ENCODE results near the gene PATL1. TPM values are rescaled to one million over a fixed set of nuclear protein-coding genes. Genes with fewer than 3 reads are reported as not detected.

PATL1 gene
- total RNA-seq, 2 donors from 2014 or later: 57.6 to 81.1 TPM

DNA sequence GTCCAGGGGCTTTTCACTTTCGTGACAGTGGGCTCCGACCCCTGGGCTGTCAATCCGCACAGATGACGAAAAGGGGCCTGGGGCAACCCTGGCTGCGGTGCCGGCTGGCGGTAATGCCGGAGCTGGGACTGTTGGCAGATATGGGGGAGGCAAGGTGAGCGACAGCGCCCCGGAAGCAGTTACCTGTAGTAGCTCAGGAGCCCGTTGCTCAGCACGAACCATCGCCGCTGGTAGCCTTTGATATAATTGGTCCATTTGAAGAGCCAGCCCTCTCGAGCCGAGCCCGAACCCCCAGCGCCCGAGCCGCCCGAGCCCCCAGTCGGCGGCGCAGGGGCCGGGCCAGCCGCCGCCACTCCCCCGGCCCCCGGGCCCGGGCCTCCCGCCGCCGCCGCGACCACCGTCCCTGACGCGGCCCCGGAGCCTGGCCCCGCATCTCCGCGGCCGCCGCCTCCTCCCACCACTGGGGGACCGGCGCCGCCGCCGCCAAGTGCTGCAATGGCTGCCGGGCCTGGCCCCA, 53.7 kb downstream of the PATL1 start:
- H3K4me3 Mint-ChIP-seq: peak overlapping the region; percentile 99
- peaks cover 52% of the 10 kb centered on the region for H3K36me3 Mint-ChIP-seq (ENCODE audit: low read depth)
- peaks cover 31% of the 10 kb centered on the region for H3K4me1 Mint-ChIP-seq
- no peaks in the 10 kb centered on the region for H3K9me3 Mint-ChIP-seq
- no peak for ATAC-seq (replicated peaks)
- H3K27ac Mint-ChIP-seq: peak overlapping the region; percentile 96
- no peaks in the 10 kb centered on the region for H3K27me3 Mint-ChIP-seq

DNA sequence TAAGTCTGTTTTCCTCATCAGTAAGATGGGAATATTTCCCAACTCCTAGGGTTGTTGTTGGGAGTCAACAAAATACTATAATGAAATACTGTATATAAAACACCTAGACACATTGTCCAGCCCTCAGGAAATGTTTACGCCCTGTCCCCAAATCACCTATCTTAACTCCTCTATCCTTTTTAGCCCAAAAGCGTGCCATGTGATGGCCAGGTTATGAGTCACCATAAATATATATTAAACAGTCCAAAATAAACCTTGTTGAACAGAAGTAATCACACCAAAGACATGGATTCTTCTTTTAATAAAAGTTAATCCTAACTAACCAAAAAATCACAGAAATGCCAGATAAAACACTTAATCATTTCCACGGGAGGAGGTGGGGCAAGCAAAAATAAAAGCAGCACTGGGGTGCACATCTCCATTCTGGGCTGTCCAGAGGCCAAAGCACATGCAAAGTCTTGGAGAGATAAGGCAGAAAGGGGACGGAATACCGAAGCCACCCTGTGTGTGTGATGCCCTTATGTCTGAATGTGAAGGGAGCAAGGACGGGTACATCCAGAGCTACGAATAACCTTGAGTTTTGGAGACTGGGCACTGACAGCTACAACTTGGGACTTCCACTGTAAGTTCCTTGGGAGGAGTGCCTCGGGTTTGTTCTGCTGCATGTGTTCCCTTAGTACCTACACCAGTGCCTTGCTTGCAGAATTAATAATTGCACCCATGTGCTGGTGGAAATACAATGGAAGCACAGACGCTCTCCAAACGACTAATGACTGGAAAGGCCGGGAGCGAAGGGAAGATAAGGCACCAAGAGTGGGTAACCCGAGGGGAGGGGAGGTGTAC, 54.3 kb downstream of the PATL1 start:
- peak overlapping the region; percentile 96 for H3K27ac Mint-ChIP-seq
- no peaks in the 10 kb centered on the region for H3K27me3 Mint-ChIP-seq
- no peaks in the 10 kb centered on the region for H3K9me3 Mint-ChIP-seq
- H3K36me3 Mint-ChIP-seq (ENCODE audit: low read depth): peaks cover 59% of the 10 kb centered on the region
- H3K4me3 Mint-ChIP-seq: peak overlapping the region; percentile 99
- peaks cover 31% of the 10 kb centered on the region for H3K4me1 Mint-ChIP-seq
- ATAC-seq (replicated peaks): no peak

DNA sequence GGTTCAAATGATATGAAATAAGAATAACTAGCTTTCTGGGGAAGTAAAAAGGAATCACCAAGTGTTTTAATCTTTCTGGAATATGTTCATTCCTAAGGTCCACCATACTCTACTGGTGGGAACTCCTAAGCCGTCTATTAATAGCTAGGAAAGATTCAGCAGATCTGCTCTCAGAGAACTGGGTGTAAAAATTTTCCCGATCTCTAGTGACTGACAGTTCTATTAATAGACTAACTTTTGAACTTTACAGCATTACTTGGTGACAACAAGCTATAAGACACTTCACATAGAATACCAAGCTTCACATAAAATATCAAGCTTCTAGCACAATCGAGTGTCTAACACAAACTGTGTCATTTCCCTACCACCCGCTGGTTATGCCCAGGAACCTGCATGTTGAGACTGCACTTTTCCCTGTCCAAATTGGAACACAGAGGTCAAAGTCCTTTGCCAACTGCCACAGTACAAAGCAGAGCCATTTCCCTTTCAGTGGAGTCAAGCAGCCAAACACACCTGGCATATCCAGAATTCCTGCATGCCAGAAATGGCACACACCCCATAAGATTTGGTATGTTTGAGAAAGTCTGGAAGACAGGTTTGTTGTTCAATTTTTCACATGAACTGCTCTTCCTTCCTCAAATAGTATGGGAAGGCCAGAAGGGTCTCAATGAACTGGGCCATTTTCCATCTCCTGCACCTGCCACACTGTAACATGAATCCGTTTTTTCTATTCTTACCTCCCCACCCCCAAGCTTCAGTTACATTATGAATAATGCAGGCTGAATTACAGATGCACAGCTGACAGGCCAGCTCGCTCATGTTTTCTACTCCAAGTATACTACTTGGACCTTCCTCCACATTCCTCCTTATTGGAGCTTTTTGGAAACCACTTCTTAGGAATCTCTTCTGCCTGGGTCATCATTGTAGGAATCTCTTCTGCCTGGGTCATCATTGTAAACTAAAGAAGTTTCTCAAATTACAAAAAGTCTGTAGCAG, 57.0 kb downstream of the PATL1 start:
- peaks cover 31% of the 10 kb centered on the region for H3K4me1 Mint-ChIP-seq
- H3K36me3 Mint-ChIP-seq (ENCODE audit: low read depth): peaks cover 86% of the 10 kb centered on the region
- no peaks in the 10 kb centered on the region for H3K27me3 Mint-ChIP-seq
- H3K9me3 Mint-ChIP-seq: no peaks in the 10 kb centered on the region
- H3K4me3 Mint-ChIP-seq: peak overlapping the region; percentile 99
- ATAC-seq (replicated peaks): no peak
- H3K27ac Mint-ChIP-seq: peak overlapping the region; percentile 64

- Mint-ChIP-seq H3K27ac (no peak overlapping the region), H3K4me1 (peaks cover 31% of the 10 kb centered on the region), H3K27me3 (no peaks in the 10 kb centered on the region), H3K9me3 (no peaks in the 10 kb centered on the region), H3K36me3 (ENCODE audit: low read depth) (peaks cover 95% of the 10 kb centered on the region), H3K4me3 (no peak overlapping the region)
- peak; percentile 64 for ATAC-seq (replicated peaks)
Observed at GRCh38 chr11:59610289-59610688, 58.5 kb downstream of the PATL1 start.

GRCh38 chr11:59607703-59608454, 61.0 kb downstream of the PATL1 start:
- H3K36me3 Mint-ChIP-seq (ENCODE audit: low read depth): peaks cover 98% of the 10 kb centered on the region
- H3K9me3 Mint-ChIP-seq: no peaks in the 10 kb centered on the region
- peaks cover 16% of the 10 kb centered on the region for H3K4me1 Mint-ChIP-seq
- no peak overlapping the region for H3K27ac Mint-ChIP-seq
- no peak overlapping the region for H3K4me3 Mint-ChIP-seq
- ATAC-seq (replicated peaks): no peak
- no peaks in the 10 kb centered on the region for H3K27me3 Mint-ChIP-seq

DNA sequence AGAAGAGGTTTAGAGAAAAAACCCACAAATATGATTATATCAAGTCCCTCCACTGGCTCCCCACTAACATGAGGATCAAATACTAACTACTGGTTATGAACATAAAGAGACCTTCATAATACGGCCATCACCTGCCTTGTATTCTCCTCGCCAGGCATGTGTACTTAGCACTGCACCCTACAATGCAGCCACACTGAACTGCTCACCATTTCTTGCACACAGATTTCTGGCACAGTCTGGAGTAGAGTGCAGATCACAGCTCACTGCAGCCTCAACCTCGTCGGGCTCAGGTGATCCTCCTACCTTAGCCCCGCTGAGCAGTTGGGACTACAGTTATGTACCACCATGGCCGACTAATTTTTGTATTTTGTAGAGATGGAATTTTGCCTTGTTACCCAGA, 66.4 kb downstream of the PATL1 start:
- H3K9me3 Mint-ChIP-seq: no peaks in the 10 kb centered on the region
- H3K36me3 Mint-ChIP-seq (ENCODE audit: low read depth): peaks cover 100% of the 10 kb centered on the region
- H3K27ac Mint-ChIP-seq: no peak overlapping the region
- ATAC-seq (replicated peaks): no peak
- no peak overlapping the region for H3K4me3 Mint-ChIP-seq
- H3K27me3 Mint-ChIP-seq: no peaks in the 10 kb centered on the region
- no peaks in the 10 kb centered on the region for H3K4me1 Mint-ChIP-seq

DNA sequence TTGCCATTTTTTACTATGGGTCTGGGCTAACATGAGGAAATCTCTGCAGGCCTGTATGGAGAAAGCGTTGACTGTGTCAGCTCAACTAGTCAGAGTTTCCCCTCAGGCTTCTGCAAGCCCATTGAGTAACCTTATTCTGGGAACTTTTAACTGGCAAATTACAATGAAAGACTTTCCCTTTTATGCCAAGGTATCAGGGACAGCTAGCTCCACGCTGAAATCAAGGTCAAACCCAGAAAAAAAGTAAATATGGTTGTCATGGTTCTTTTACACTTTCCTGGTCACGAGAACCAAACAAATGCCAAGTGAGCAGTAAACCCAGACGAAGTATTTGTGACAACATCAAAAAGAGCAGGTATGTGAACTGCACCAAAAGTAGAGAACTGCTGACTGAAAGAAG, 67.0 kb downstream of the PATL1 start:
- no peak for ATAC-seq (replicated peaks)
- peaks cover 100% of the 10 kb centered on the region for H3K36me3 Mint-ChIP-seq (ENCODE audit: low read depth)
- no peak overlapping the region for H3K4me3 Mint-ChIP-seq
- H3K4me1 Mint-ChIP-seq: no peaks in the 10 kb centered on the region
- no peak overlapping the region for H3K27ac Mint-ChIP-seq
- no peaks in the 10 kb centered on the region for H3K27me3 Mint-ChIP-seq
- no peaks in the 10 kb centered on the region for H3K9me3 Mint-ChIP-seq

- Mint-ChIP-seq H3K27me3 (no peaks in the 10 kb centered on the region), H3K36me3 (ENCODE audit: low read depth) (peaks cover 100% of the 10 kb centered on the region), H3K4me1 (no peaks in the 10 kb centered on the region), H3K27ac (no peak overlapping the region), H3K4me3 (no peak overlapping the region), H3K9me3 (no peaks in the 10 kb centered on the region)
- no peak for ATAC-seq (replicated peaks)
Observed at GRCh38 chr11:59600636-59601035, 68.2 kb downstream of the PATL1 start.

DNA sequence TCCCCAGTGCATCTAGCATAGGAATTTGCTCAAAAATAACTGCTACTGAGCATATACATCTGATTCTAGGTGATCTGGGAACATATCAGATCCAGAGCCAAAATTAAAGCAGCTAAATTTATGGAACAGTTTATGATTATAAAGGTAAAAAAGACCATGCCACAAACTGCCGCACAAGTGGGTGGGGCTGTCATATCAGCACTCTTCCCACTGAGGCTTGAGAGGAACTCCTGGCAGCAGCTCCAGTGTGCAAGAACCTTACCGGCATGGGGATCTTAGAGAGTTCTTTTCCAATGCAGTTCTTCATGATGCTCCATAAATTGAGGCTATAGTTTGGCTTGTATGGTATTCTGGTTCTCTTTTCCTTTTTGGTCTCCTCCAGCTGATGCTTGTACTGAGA, 68.6 kb downstream of the PATL1 start:
- Mint-ChIP-seq H3K27ac (no peak overlapping the region), H3K9me3 (no peaks in the 10 kb centered on the region), H3K4me3 (no peak overlapping the region), H3K4me1 (no peaks in the 10 kb centered on the region), H3K36me3 (ENCODE audit: low read depth) (peaks cover 100% of the 10 kb centered on the region), H3K27me3 (no peaks in the 10 kb centered on the region)
- no peak for ATAC-seq (replicated peaks)

DNA sequence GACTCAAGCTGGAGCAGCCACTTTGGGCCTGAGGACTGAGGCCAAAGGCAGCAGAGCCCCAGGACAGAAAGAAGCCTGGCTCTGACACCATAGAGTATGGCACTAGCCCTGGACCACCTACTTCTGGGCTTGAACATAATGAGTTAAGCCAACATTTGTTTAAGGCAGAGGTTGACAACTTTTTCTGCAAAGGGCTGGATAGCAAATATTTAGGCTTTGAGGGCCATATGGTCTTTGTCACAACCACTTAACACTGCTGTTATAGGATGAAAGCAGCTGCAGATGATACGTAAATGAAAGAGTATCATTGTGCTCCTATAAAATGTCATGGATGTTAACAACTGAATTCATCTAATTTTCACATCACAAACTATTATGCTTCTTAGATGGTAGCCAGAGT, 69.9 kb downstream of the PATL1 start:
- H3K36me3 Mint-ChIP-seq (ENCODE audit: low read depth): peaks cover 100% of the 10 kb centered on the region

More for the DNA sequence above, 69.9 kb downstream of the PATL1 start:
- Mint-ChIP-seq H3K27ac (no peak overlapping the region), H3K4me1 (no peaks in the 10 kb centered on the region), H3K4me3 (no peak overlapping the region), H3K9me3 (no peaks in the 10 kb centered on the region), H3K27me3 (no peaks in the 10 kb centered on the region)
- no peak for ATAC-seq (replicated peaks)

Other genes starting within 250 kb of the PATL1 start
- gene OR5A2, start 242.6 kb downstream of the PATL1 start, total RNA-seq: not detected
- gene OR5A1, start 232.6 kb downstream of the PATL1 start, total RNA-seq: not detected
- gene OR4D6, start 212.1 kb downstream of the PATL1 start, total RNA-seq: not detected
- not detected for gene OR4D10, start 195.7 kb downstream of the PATL1 start, total RNA-seq
- not detected for gene OR4D11, start 165.5 kb downstream of the PATL1 start, total RNA-seq
- not detected for gene OR4D9, start 157.5 kb downstream of the PATL1 start, total RNA-seq
- 10 to 100 TPM; 31.0 to 33.0 TPM for gene OSBP, start 53.3 kb downstream of the PATL1 start, total RNA-seq
- gene OR10V1, start 44.8 kb upstream of the PATL1 start, total RNA-seq: not detected
- 10 to 100 TPM in 1 of 2 donors, 1 to 10 TPM in 1; 9.5 to 12.6 TPM for gene STX3, start 86.3 kb upstream of the PATL1 start, total RNA-seq
- gene MRPL16, start 141.7 kb upstream of the PATL1 start, total RNA-seq: 10 to 100 TPM; 51.2 to 92.8 TPM
- not detected for gene CBLIF, start 176.5 kb upstream of the PATL1 start, total RNA-seq
- not detected for gene TCN1, start 197.4 kb upstream of the PATL1 start, total RNA-seq
- gene OOSP3, start 209.7 kb upstream of the PATL1 start, total RNA-seq: not detected